Choroid plexus epithelial cell (primary cell): Measurements from ENCODE around the gene LRRC28.

Experiments used
- DNase-seq: peaks from one replicate; pipeline ENCODE4 v3.0.0-alpha.2; 2010; ENCODE audit warnings: low read depth
- H3K4me3 ChIP-seq: 2 replicates; pipeline ENCODE4 v1.5.1; 2011; ENCODE audit warnings: low read depth, mild to moderate bottlenecking, control low read depth, low read length, moderate library complexity
- CTCF ChIP-seq: conservative IDR thresholded peaks from 2 replicates; pipeline ENCODE4 v1.5.1; 2011; ENCODE audit warnings: low read depth, mild to moderate bottlenecking, control low read depth, inconsistent platforms, low read length, moderate library complexity

Gene LRRC28

DNA sequence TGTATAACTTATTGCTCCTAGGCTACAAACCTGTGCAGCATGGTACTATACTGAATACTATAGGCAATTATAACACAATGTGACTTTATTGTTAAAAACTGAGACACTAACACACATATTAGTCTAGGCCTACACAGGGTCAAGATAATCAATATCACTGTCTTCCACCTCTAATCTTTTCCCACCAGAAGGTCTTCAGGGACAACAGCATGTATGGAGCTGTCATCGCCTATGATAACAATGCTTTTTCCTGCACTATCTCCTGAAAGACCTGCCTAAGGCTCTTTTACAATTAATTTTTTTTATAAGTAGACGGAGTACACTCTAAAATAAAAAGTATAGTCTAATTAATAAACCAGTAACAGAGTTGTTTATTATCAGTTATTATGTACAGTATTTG, 60.9 kb downstream of the LRRC28 start:
- H3K4me3 ChIP-seq: no peak overlapping the region
- DNase-seq: no peak
- TF ChIP-seq CTCF: no peak

GRCh38 chr15:99312794-99313193, 61.5 kb downstream of the LRRC28 start:
- no peak overlapping the region for H3K4me3 ChIP-seq
- no peak for DNase-seq
- TF ChIP-seq CTCF: no peak

GRCh38 chr15:99315636-99316035, 64.4 kb downstream of the LRRC28 start:
- DNase-seq: no peak
- TF ChIP-seq CTCF: no peak
- H3K4me3 ChIP-seq: no peak overlapping the region

DNA sequence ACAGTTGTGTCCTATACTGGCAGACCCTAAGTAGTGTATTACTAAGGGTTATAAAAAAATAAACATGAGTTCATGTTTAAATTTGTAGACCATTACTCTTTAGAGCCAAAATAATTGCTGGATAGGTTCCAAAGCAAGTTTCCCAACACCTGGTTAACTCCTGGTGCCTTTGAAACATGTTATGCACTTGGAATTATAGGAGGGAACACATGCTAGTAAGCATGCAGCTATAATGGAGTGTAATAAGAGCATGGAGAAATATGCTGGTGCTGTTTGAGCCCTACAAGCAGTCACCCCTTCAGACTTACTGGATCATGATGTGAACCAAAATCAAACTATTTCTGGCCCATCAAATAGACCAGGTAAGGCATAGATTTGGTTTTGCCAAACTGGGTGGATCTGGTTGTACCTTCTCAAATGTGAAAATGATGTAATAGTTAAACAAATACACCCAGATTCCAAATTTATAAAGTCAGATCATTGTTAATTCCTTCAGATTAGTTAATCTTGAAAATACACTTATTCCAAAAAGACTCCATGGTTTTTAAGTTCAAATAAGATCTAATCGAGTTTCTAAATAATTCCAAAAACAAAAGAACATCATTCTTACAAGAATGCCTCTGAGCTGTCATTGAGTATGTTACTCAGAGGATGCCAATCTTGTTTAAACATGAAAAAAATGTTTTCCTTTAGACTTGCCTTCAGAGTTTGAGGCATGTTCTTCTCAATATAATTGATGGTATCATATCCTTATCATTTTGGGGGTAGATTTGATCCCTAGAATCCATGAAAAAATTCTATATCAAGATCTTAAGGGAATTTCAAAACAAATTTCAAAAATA, 69.3 kb downstream of the LRRC28 start:
- no peak overlapping the region for H3K4me3 ChIP-seq
- no peak for DNase-seq
- no peak for TF ChIP-seq CTCF

GRCh38 chr15:99321468-99321867, 70.2 kb downstream of the LRRC28 start:
- no peak overlapping the region for H3K4me3 ChIP-seq
- TF ChIP-seq CTCF: no peak
- DNase-seq: no peak

GRCh38 chr15:99322643-99323405, 71.5 kb downstream of the LRRC28 start:
- no peak overlapping the region for H3K4me3 ChIP-seq
- DNase-seq: peak; percentile 20
- no peak for TF ChIP-seq CTCF
